HEK293T (cell line): Measurements from ENCODE around the gene SLC10A7.

Source experiments
- CTCF ChIA-PET: fragments of 350-600 bp; formaldehyde crosslinking; extraction: SDS; loops from one replicate; lab custom pipeline; 2021; ENCODE audit warnings: antibody characterized with exemption, inconsistent platforms; lab: Yijun Ruan, JAX
- POLR2A ChIA-PET: fragments of 350-600 bp; formaldehyde crosslinking; extraction: SDS; loops from one replicate; lab custom pipeline; 2020; ENCODE audit warnings: antibody characterized with exemption, inconsistent platforms; lab: Yijun Ruan, JAX
- DNase-seq: peaks from one replicate; pipeline ENCODE4 v3.0.0; 2012; ENCODE audit warnings: mixed read lengths; ENCODE audit errors: extremely low spot score
- ARNT ChIP-seq: fragments of 450-650 bp; IDR thresholded peaks from 2 replicates; pipeline ENCODE4 v1.6.1; 2017; ENCODE audit warnings: mild to moderate bottlenecking
- BHLHE40 ChIP-seq: fragments of 450-650 bp; IDR thresholded peaks from 2 replicates; pipeline ENCODE4 v1.6.1; 2016; ENCODE audit warnings: mild to moderate bottlenecking, moderate library complexity, borderline replicate concordance
- CTBP1 ChIP-seq: fragments of 450-650 bp; IDR thresholded peaks from 2 replicates; pipeline ENCODE4 v1.6.1; 2016; ENCODE audit warnings: borderline replicate concordance
- ELF4 ChIP-seq: fragments of 450-650 bp; IDR thresholded peaks from 2 replicates; pipeline ENCODE4 v1.6.1; 2017; ENCODE audit warnings: antibody characterized with exemption
- FOXA1 ChIP-seq: fragments of 450-650 bp; IDR thresholded peaks from 2 replicates; pipeline ENCODE4 v1.6.1; 2016; ENCODE audit warnings: mild to moderate bottlenecking
- FOXK2 ChIP-seq: fragments of 450-650 bp; IDR thresholded peaks from 2 replicates; pipeline ENCODE4 v1.6.1; 2016; ENCODE audit warnings: mild to moderate bottlenecking
- FOXM1 ChIP-seq: fragments of 450-650 bp; IDR thresholded peaks from 2 replicates; pipeline ENCODE4 v1.6.1; 2017; ENCODE audit warnings: mild to moderate bottlenecking, borderline replicate concordance
- HDGF ChIP-seq: fragments of 450-650 bp; IDR thresholded peaks from 2 replicates; pipeline ENCODE4 v1.6.1; 2017; ENCODE audit warnings: antibody characterized with exemption, borderline replicate concordance
- L3MBTL2 ChIP-seq: fragments of 450-650 bp; conservative IDR thresholded peaks from 2 replicates; pipeline ENCODE4 v1.6.1; 2016; ENCODE audit warnings: mild to moderate bottlenecking
- LEF1 ChIP-seq: fragments of 450-650 bp; IDR thresholded peaks from 2 replicates; pipeline ENCODE4 v1.6.1; 2017; ENCODE audit warnings: mild to moderate bottlenecking, borderline replicate concordance
- NFRKB ChIP-seq: fragments of 450-650 bp; IDR thresholded peaks from 2 replicates; pipeline ENCODE4 v1.6.1; 2016; ENCODE audit warnings: mild to moderate bottlenecking, moderate library complexity
- PKNOX1 ChIP-seq: fragments of 450-650 bp; IDR thresholded peaks from 2 replicates; pipeline ENCODE4 v1.6.1; 2016
- SP1 ChIP-seq: fragments of 450-650 bp; IDR thresholded peaks from 2 replicates; pipeline ENCODE4 v1.6.1; 2017
- SUZ12 ChIP-seq: fragments of 450-650 bp; IDR thresholded peaks from 2 replicates; pipeline ENCODE4 v1.6.1; 2016; ENCODE audit warnings: mild to moderate bottlenecking
- TARDBP ChIP-seq: fragments of 450-650 bp; IDR thresholded peaks from 2 replicates; pipeline ENCODE4 v1.6.1; 2016
- ZNF384 ChIP-seq: fragments of 450-650 bp; IDR thresholded peaks from 2 replicates; pipeline ENCODE4 v1.6.1; 2016

SLC10A7 gene

DNA sequence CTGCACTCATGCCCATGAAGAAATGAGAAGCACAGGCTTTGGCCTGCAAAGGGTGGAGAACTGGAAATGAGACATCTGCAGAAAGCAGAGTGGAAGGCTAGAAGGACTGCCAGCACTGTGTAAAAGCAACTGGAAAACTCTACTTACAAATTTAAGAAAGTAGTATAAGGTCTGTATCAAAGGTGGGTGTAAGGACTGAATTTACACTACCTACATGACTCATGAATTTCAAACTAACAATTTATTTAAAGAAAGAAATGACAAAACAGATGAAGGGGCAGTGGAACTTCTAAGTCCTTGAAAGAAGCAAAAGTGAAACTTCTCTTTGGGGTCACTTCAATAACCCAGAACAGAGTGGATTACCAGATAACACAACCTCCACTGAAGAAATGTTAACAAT is 71.2 kb downstream of the SLC10A7 start:
- CTCF ChIA-PET: no interaction called here
- TF ChIP-seq L3MBTL2: no peak
- TF ChIP-seq SP1: no peak
- no peak for TF ChIP-seq CTBP1
- no peak for TF ChIP-seq ELF4
- no peak for TF ChIP-seq PKNOX1
- TF ChIP-seq TARDBP: no peak
- no peak for TF ChIP-seq NFRKB
- no peak for TF ChIP-seq FOXK2
- TF ChIP-seq FOXM1: no peak
- no peak for TF ChIP-seq ARNT
- TF ChIP-seq HDGF: no peak
- no peak for DNase-seq
- POLR2A ChIA-PET: no interaction called here

DNA sequence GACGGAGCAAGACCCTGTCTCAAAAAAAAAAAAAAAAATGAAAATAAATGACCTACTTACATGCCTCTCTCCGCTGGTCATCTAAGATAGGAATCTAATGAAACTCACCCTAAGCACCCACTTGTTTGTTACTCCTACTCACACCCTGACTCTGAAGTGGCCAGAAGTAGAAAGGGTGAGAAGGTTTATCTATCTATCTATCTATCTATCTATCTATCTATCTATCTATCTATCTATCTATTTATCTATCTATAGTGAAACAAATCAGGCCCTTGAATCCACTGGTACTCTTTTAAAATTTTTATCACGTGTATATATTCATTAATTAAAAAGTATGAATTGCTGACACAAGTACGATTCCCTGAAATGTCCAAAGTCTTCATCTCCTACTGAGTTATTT is 75.2 kb downstream of the SLC10A7 start:
- ChIA-PET CTCF (no interaction called here), POLR2A (no interaction called here)

DNA sequence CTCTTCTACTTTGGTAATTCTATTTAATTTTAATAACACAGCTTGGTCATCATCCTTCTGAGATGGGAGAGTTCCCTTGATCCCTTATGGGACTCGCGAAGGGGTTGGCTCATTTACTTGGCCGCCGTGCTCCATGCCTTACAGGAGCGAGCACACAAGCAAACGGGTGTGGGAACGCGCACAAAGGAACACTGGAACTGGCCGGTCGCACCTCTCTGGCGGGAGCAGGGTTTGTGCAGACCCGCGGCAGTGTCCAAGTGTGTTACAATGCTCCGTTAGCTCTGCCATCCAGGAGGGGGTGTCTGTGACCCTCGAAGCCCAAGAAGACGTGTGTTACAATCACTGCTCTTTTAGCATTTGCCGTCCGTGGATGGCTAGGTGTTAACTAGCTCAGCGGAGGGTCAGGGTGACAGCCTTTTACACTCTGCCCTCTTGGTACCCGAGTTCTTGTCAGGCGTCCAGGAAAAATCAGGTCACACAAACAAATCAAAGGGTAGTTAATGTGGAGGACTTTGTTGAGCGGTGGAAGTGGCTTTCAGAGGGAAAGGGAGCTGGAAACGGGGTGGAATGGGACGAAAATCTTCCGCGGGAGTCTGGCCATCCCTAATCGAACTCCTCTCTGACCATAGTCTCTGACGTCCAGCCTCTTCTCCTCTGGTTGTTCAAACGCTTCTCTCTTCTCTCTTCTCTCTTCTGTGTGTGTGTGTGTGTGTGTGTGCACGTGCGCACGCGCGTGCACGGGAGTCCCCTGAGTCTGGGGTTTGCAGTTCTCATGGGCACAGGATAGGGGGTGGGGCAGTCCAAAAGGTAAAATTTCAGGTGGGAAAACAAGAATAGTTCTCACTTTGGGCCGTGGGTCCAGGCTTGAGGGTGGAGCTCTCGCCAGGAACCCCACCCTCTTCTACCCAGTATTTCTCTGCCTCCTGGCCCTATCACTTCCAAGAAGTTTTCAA is 76.3 kb downstream of the SLC10A7 start:
- ChIA-PET CTCF (no interaction called here), POLR2A (no interaction called here)
- DNase-seq: no peak
- no peak for TF ChIP-seq L3MBTL2
- TF ChIP-seq FOXM1: no peak
- TF ChIP-seq ZNF384: no peak
- no peak for TF ChIP-seq HDGF
- TF ChIP-seq ARNT: no peak
- no peak for TF ChIP-seq NFRKB
- TF ChIP-seq ELF4: no peak
- TF ChIP-seq FOXA1: no peak
- no peak for TF ChIP-seq BHLHE40
- no peak for TF ChIP-seq PKNOX1
- no peak for TF ChIP-seq CTBP1
- no peak for TF ChIP-seq LEF1
- no peak for TF ChIP-seq TARDBP
- TF ChIP-seq SP1: no peak
- no peak for TF ChIP-seq FOXK2

More for the DNA sequence above, 75.2 kb downstream of the SLC10A7 start:
- TF ChIP-seq PKNOX1 (no peak), FOXK2 (no peak)
- DNase-seq: no peak

DNA sequence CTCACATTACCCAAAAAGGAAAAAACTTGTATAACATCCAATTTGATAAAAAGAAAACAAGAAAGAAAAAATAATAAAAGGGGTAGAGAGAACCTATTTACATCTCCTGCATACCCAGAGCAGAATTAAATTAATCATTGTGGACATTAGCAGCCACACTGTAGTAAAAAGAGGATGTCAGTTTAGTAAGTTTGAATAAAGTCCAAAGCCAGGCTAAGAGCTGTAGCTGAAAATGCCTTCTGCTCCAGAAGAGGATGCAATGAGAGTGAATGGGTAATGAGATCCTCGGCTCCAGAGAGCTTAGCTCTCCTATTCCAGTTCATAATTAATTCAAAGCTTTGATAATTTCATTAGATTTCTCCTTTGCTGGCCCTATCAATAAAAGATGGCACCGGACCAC is 78.2 kb downstream of the SLC10A7 start:
- ChIA-PET CTCF (interaction anchor here (0.6 to 0.7 kb wide), 2 partner anchors 12 to 208 kb away, joined by 3 read pairs; no protein-coding TSS in a partner anchor), POLR2A (no interaction called here)
- no peak for DNase-seq
- TF ChIP-seq FOXK2: no peak
- no peak for TF ChIP-seq NFRKB
- no peak for TF ChIP-seq PKNOX1
- no peak for TF ChIP-seq SUZ12
- TF ChIP-seq ARNT: no peak
- TF ChIP-seq SP1: no peak
- no peak for TF ChIP-seq ZNF384
- no peak for TF ChIP-seq L3MBTL2
- TF ChIP-seq FOXM1: no peak
- no peak for TF ChIP-seq CTBP1
- no peak for TF ChIP-seq ELF4
- no peak for TF ChIP-seq LEF1
- no peak for TF ChIP-seq FOXA1
- no peak for TF ChIP-seq BHLHE40
- TF ChIP-seq HDGF: no peak

DNA sequence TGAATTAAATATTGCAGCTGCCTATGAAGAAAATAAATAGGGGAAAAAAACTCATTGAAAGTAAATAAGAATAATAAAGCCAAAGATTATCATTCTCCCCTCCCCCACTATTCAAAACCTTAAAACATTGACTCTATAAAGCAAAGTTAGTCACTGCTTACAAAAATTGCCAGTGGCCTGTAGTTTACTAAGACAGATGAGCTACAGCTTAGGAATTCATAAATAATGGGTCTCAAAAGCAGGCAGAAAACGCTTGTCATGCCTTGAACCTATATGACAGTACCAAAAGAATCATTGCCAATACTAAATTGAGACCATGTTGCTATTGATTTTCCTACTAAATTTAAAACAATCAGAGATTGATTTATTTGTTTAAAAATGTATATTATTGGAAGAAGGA is 78.9 kb downstream of the SLC10A7 start:
- TF ChIP-seq ARNT (no peak), ZNF384 (no peak), FOXA1 (no peak), HDGF (no peak), SUZ12 (no peak), LEF1 (no peak), L3MBTL2 (no peak), CTBP1 (no peak), NFRKB (no peak)
- no peak for DNase-seq
- POLR2A ChIA-PET: no interaction called here
- CTCF ChIA-PET: interaction anchor here (0.7 kb wide), 1 partner anchor 209 kb away, joined by 3 read pairs; no protein-coding TSS in a partner anchor

- ChIA-PET CTCF (no interaction called here), POLR2A (no interaction called here)
- no peak for DNase-seq
- TF ChIP-seq HDGF: no peak
- TF ChIP-seq ELF4: no peak
- TF ChIP-seq FOXA1: no peak
- no peak for TF ChIP-seq BHLHE40
Observed at GRCh38 chr4:146439999-146440398, 81.7 kb downstream of the SLC10A7 start.
